Frontal cortex (tissue), 4 donors: ENCODE results near the gene MTX1. TPM values are rescaled to one million over a fixed set of nuclear protein-coding genes. Genes with fewer than 3 reads are reported as not detected.

Source experiments
- DNase-seq, 2 donors: peaks; one replicate each; pipeline ENCODE4 v3.0.0; 2012; ENCODE audit warnings: low spot score in 2 of 2
- FAIRE-seq: peaks from 2 replicates; lab custom pipeline; 2012; peaks lifted over from hg19 to GRCh38; lab: Jason Lieb, UNC
- total RNA-seq: library from RNA; depleted of rRNA; stranded (reverse); fragments of >200 nt; gene quantifications from one replicate; pipeline ENCODE4 v1.2.3, GENCODE V29; 2014
- donor health status: control.
- donor health status: control.
- donor health status: control.

The MTX1 gene
- total RNA-seq, 1 donor from 2014 or later = 13.9 TPM

GRCh38 chr1:155253208-155253607, 44.7 kb downstream of the MTX1 start:
- FAIRE-seq = no peak
- DNase-seq = no peak

GRCh38 chr1:155253797-155254196, 45.3 kb downstream of the MTX1 start:
- DNase-seq (no peak), FAIRE-seq (no peak)

- no peak for DNase-seq
- FAIRE-seq = no peak
Measured at GRCh38 chr1:155254228-155254713, 45.8 kb downstream of the MTX1 start.

GRCh38 chr1:155254714-155255242, 46.3 kb downstream of the MTX1 start:
- FAIRE-seq = no peak
- DNase-seq = peak in 1 of 2 donors; percentile 58

- no peak for FAIRE-seq
- peak; percentile 92 to 95 for DNase-seq
Measured at GRCh38 chr1:155255243-155256007, 46.9 kb downstream of the MTX1 start, which contains the start of gene ENTREP3. TSS of gene ENTREP3 (minus strand) at chr1:155255483. CDS start at chr1:155254877, 606 bp downstream.

- DNase-seq (no peak), FAIRE-seq (no peak)
Measured at GRCh38 chr1:155256058-155256852, 47.8 kb downstream of the MTX1 start.

- DNase-seq (no peak), FAIRE-seq (no peak)
Measured at GRCh38 chr1:155260276-155260675, 51.8 kb downstream of the MTX1 start.

- FAIRE-seq (no peak), DNase-seq (no peak)
Measured at GRCh38 chr1:155261493-155261851, 53.0 kb downstream of the MTX1 start.

GRCh38 chr1:155261852-155262673, 53.6 kb downstream of the MTX1 start, which contains the start of gene SCAMP3:
TSS of gene SCAMP3 (minus strand) at chr1:155262360. CDS start at chr1:155262151, 209 bp downstream.
- FAIRE-seq = no peak

GRCh38 chr1:155263067-155263466, 54.6 kb downstream of the MTX1 start:
- FAIRE-seq (no peak), DNase-seq (no peak)

More at GRCh38 chr1:155261852-155262673, 53.6 kb downstream of the MTX1 start, which contains the start of gene SCAMP3:
- DNase-seq = peak; percentile 96 to 99

Other genes starting within 250 kb of the MTX1 start
- gene PYGO2, start 246.9 kb upstream of the MTX1 start, total RNA-seq = 9.4 TPM
- gene SHC1, start 237.9 kb upstream of the MTX1 start, total RNA-seq = 6.9 TPM
- gene CKS1B, start 234.0 kb upstream of the MTX1 start, total RNA-seq = 12.6 TPM
- 17.9 TPM for gene FLAD1, start 225.4 kb upstream of the MTX1 start, total RNA-seq
- gene LENEP, start 215.1 kb upstream of the MTX1 start, total RNA-seq = 1.2 TPM
- gene ZBTB7B, start 205.9 kb upstream of the MTX1 start, total RNA-seq = 0.82 TPM
- gene DCST2, start 174.9 kb upstream of the MTX1 start, total RNA-seq = under 0.01 TPM
- not detected for gene DCST1, start 174.9 kb upstream of the MTX1 start, total RNA-seq
- 11.8 TPM for gene ADAM15, start 157.4 kb upstream of the MTX1 start, total RNA-seq
- 0.82 TPM for gene EFNA4, start 145.0 kb upstream of the MTX1 start, total RNA-seq
- 9.8 TPM for gene EFNA3, start 129.9 kb upstream of the MTX1 start, total RNA-seq
- gene EFNA1, start 80.8 kb upstream of the MTX1 start, total RNA-seq = 4.1 TPM
- 4.9 TPM for gene SLC50A1, start 72.8 kb upstream of the MTX1 start, total RNA-seq
- 15.1 TPM for gene DPM3, start 68.2 kb upstream of the MTX1 start, total RNA-seq
- 74.6 TPM for gene KRTCAP2, start 35.4 kb upstream of the MTX1 start, total RNA-seq
- 21.2 TPM for gene TRIM46, start 34.8 kb upstream of the MTX1 start, total RNA-seq
- 7.7 TPM for gene THBS3, start 798 bp upstream of the MTX1 start, total RNA-seq
- 2.9 TPM for gene ENTREP3, start 46.8 kb downstream of the MTX1 start, total RNA-seq
- 19.2 TPM for gene SCAMP3, start 53.7 kb downstream of the MTX1 start, total RNA-seq
- 25.3 TPM for gene CLK2, start 64.8 kb downstream of the MTX1 start, total RNA-seq
- gene HCN3, start 68.8 kb downstream of the MTX1 start, total RNA-seq = 11.8 TPM
- gene PKLR, start 92.7 kb downstream of the MTX1 start, total RNA-seq = not detected
- gene FDPS, start 100.2 kb downstream of the MTX1 start, total RNA-seq = 132 TPM
- gene RUSC1, start 112.2 kb downstream of the MTX1 start, total RNA-seq = 44.8 TPM